Mesothelial cell of epicardium (in vitro differentiated cells): Measurements from ENCODE around the gene CDC20B. TPM values are rescaled to one million over a fixed set of nuclear protein-coding genes. Genes with fewer than 3 reads are reported as not detected.

Source experiments
- DNase-seq, 2 experiments: peaks; one replicate each; pipeline ENCODE4 v3.0.0; 2021; ENCODE audit warnings: low spot score in 2 of 2; ENCODE audit not compliant: unreplicated experiment in 2 of 2
- H3K27ac Mint-ChIP-seq: 2 replicates; pipeline ENCODE4 v1.8.0; 2021; ENCODE audit warnings: mixed read lengths
- H3K27me3 Mint-ChIP-seq: 2 replicates; pipeline ENCODE4 v1.8.0; 2021; ENCODE audit warnings: low read depth, mixed read lengths
- H3K36me3 Mint-ChIP-seq: 2 replicates; pipeline ENCODE4 v1.8.0; 2021; ENCODE audit warnings: mixed read lengths
- H3K4me1 Mint-ChIP-seq: 2 replicates; pipeline ENCODE4 v1.8.0; 2021; ENCODE audit warnings: mixed read lengths
- H3K4me3 Mint-ChIP-seq: 2 replicates; pipeline ENCODE4 v1.8.0; 2021; ENCODE audit warnings: mild to moderate bottlenecking, moderate library complexity, mixed read lengths
- H3K9me3 Mint-ChIP-seq: 2 replicates; pipeline ENCODE4 v1.8.0; 2021; ENCODE audit warnings: mixed read lengths
- total RNA-seq: library from RNA; stranded (reverse); gene quantifications from 3 replicates; pipeline ENCODE4 v1.2.1, GENCODE V29; 2021
- TF ChIP-seq, protein P1 (sequence below): fragments of 200-600 bp; sonication (generic); IDR thresholded peaks from one replicate; pipeline ENCODE4 v1.5.0; 2021; ENCODE audit warnings: antibody characterized with exemption; ENCODE audit not compliant: unreplicated experiment

The CDC20B gene
- total RNA-seq, 1 donor from 2014 or later = 0.09 TPM

DNA sequence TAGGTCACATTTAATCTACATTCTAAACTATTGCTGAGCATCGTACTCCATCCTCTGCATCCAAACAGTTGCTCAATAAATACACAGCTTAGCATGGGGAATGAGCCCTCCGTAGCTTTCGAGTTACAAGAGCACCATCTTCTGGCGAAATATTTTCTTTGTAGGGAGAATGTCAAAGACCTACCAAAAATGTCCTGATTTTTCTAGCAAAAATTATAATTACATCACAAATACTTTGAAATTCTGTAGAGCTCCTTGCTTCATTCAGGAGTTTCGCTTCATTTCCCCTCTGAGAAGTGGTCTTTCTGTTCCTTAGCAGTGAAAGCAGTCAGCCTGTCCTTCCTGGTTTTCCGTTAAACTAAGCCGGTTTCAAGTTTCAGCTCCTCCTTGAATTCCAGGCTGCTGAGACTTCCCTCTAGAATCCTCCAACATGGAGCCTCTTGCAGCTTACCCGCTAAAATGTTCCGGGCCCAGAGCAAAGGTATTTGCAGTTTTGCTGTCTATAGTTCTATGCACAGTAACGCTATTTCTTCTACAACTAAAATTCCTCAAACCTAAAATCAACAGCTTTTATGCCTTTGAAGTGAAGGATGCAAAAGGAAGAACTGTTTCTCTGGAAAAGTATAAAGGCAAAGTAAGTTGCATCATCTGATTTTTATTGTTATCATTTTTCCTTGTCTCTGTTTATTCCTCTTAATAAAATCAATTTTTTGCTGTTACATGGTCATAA lies 13.0 kb downstream of the CDC20B start, which contains the start of gene GPX8:
TSS of gene GPX8 (plus strand) at position 409 of the 730 bp plus-strand sequence. CDS start at position 431, 22 bp downstream.
- peaks cover 12% of the 10 kb centered on the region for H3K27me3 Mint-ChIP-seq
- peak in 1 of 2 experiments; percentile 47 for DNase-seq
- H3K27ac Mint-ChIP-seq = peak within 1 kb of the TSS; percentile 95
- no peaks in the 10 kb centered on the region for H3K9me3 Mint-ChIP-seq
- TF ChIP-seq, protein P1, sequence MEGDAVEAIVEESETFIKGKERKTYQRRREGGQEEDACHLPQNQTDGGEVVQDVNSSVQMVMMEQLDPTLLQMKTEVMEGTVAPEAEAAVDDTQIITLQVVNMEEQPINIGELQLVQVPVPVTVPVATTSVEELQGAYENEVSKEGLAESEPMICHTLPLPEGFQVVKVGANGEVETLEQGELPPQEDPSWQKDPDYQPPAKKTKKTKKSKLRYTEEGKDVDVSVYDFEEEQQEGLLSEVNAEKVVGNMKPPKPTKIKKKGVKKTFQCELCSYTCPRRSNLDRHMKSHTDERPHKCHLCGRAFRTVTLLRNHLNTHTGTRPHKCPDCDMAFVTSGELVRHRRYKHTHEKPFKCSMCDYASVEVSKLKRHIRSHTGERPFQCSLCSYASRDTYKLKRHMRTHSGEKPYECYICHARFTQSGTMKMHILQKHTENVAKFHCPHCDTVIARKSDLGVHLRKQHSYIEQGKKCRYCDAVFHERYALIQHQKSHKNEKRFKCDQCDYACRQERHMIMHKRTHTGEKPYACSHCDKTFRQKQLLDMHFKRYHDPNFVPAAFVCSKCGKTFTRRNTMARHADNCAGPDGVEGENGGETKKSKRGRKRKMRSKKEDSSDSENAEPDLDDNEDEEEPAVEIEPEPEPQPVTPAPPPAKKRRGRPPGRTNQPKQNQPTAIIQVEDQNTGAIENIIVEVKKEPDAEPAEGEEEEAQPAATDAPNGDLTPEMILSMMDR = no peak
- H3K4me3 Mint-ChIP-seq = peak within 1 kb of the TSS; percentile 93
- peaks cover 10% of the 10 kb centered on the region for H3K36me3 Mint-ChIP-seq
- peaks cover 10% of the 10 kb centered on the region for H3K4me1 Mint-ChIP-seq

DNA sequence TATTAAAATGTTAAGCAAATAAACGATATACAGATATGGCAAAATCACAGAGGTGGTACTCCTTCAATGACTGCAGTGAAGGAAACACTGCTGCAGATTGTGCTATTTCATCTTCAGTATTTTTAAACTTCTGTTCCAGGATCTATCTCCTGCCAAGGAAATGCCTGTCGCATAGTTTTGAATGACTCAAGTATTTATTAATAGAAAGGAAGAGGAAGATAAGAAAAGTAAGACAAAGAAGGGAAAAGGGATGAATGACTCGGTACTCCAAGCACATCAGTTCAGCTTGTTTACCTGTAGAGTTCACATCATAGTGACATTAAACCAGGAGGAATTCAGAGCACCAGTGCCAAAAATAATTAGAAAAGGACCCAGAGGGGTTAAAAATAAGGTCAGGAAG lies 18.1 kb downstream of the CDC20B start:
- Mint-ChIP-seq H3K27me3 (peaks cover 18% of the 10 kb centered on the region), H3K4me3 (no peak overlapping the region), H3K27ac (no peak overlapping the region), H3K9me3 (no peaks in the 10 kb centered on the region), H3K4me1 (no peaks in the 10 kb centered on the region), H3K36me3 (no peaks in the 10 kb centered on the region)
- no peak for DNase-seq
- TF ChIP-seq, protein P1 = no peak

DNA sequence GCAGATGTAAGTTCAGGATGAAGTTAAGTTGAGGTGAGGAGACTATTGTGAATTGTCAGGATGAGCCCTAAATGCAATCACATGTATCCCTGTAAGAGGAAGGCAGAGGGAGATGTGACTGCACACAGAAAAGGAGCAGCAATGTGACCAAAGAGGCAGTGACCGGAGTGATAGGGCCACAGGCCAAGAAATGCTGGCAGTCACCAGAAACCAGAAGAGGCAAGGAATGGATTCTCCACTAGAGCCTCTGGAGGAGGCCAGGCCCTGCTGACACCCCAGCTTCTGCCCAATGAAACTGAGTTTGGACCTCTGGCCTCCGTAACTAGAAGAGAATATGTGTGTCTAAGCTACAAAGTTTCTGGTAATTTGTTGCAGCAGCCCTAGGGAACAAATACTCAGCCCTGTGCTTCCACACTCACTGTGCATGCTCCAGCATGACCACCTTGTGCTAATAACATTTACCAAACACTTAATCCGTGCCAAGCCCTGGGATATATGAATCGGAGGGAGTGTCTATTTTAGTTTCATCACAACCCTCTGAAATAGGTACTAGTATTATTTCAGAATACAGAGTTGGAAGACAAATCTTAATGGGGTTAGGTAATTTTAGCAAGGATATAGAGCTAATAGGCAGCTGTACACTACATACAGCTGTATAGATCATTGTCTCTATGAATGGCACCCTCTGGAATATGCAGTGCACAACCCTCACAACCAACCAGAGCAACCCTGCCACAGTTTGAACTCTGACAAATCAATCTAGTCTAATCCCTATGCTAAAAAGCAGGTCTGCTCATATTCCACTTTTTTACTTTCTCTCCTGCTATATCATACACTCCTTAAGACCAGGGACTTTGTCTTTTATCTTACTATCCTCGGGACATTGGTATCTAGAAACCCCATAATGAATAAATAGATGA lies 20.8 kb downstream of the CDC20B start:
- peaks cover 21% of the 10 kb centered on the region for H3K27me3 Mint-ChIP-seq
- no peaks in the 10 kb centered on the region for H3K36me3 Mint-ChIP-seq
- H3K9me3 Mint-ChIP-seq = no peaks in the 10 kb centered on the region
- no peak overlapping the region for H3K4me3 Mint-ChIP-seq
- no peaks in the 10 kb centered on the region for H3K4me1 Mint-ChIP-seq
- H3K27ac Mint-ChIP-seq = no peak overlapping the region
- TF ChIP-seq, protein P1 = no peak
- no peak for DNase-seq

DNA sequence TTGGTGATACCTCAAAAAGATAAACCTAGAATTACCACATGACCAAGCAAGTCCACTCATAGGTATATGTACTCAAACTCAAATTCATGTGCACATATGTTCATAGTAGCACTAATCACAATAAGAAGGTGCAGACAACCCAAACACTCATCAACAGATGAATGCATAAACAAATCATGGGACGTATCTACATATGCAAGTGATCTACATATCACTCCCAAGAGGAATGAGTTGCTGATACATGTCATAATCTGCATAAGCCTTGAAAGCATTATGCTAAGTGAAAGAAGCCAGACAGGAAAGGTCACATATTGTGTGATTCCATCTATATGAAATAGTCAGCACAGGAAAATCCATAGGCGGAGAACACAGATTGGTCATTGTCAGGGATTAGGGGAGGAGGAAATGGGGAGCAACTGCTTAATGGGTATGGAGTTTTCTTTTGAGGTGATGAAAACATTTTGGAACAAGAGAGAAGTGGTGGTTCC lies 23.6 kb downstream of the CDC20B start:
- no peak for DNase-seq
- H3K36me3 Mint-ChIP-seq = no peaks in the 10 kb centered on the region
- TF ChIP-seq, protein P1 = no peak
- peaks cover 4% of the 10 kb centered on the region for H3K4me1 Mint-ChIP-seq
- no peaks in the 10 kb centered on the region for H3K9me3 Mint-ChIP-seq
- H3K27ac Mint-ChIP-seq = no peak overlapping the region
- H3K4me3 Mint-ChIP-seq = no peak overlapping the region
- H3K27me3 Mint-ChIP-seq = peaks cover 24% of the 10 kb centered on the region

GRCh38 chr5:55146543-55147151 lies 26.3 kb downstream of the CDC20B start:
- TF ChIP-seq, protein P1 = peak; percentile 77
- Mint-ChIP-seq H3K36me3 (no peaks in the 10 kb centered on the region), H3K9me3 (no peaks in the 10 kb centered on the region), H3K4me1 (peaks cover 4% of the 10 kb centered on the region), H3K27me3 (peaks cover 38% of the 10 kb centered on the region), H3K4me3 (no peak overlapping the region), H3K27ac (no peak overlapping the region)
- peak; percentile 48 to 89 for DNase-seq
